C4-2B (cell line): Measurements from ENCODE around the gene KLHL42.

Source experiments
- H3K27ac ChIP-seq: fragments of 450-650 bp; 2 replicates; pipeline ENCODE4 v1.5.1; 2017
- CTCF ChIP-seq: fragments of 450-650 bp; conservative IDR thresholded peaks from 2 replicates; pipeline ENCODE4 v1.5.1; 2017; ENCODE audit warnings: mild to moderate bottlenecking
- ZFX ChIP-seq: fragments of 450-650 bp; IDR thresholded peaks from 2 replicates; pipeline ENCODE4 v1.6.1; 2017

Gene KLHL42

GRCh38 chr12:27771481-27772327 is 8.3 kb upstream of the KLHL42 start:
- no peak overlapping the region for H3K27ac ChIP-seq
- no peak for TF ChIP-seq ZFX
- no peak for TF ChIP-seq CTCF

GRCh38 chr12:27772328-27773049 is 7.5 kb upstream of the KLHL42 start:
- H3K27ac ChIP-seq, result no peak overlapping the region
- TF ChIP-seq CTCF (no peak), ZFX (no peak)

- H3K27ac ChIP-seq, result no peak overlapping the region
- no peak for TF ChIP-seq CTCF
Observed at GRCh38 chr12:27777141-27777540, 2.9 kb upstream of the KLHL42 start.

GRCh38 chr12:27778206-27778605 is 1.8 kb upstream of the KLHL42 start:
- TF ChIP-seq ZFX, result no peak
- no peak for TF ChIP-seq CTCF
- no peak overlapping the region for H3K27ac ChIP-seq

GRCh38 chr12:27779416-27779919 is 565 bp upstream of the KLHL42 start:
- peak overlapping the region; percentile 85 for H3K27ac ChIP-seq
- TF ChIP-seq ZFX (no peak), CTCF (no peak)

- H3K27ac ChIP-seq, result peak overlapping the region; percentile 85
- TF ChIP-seq ZFX (peak; percentile 90), CTCF (0 out of 2 replicates have a peak, but pooled peaks have one; percentile 5)
Observed at GRCh38 chr12:27780612-27781408, 777 bp downstream of the KLHL42 start.
